HepG2 (cell line): Measurements from ENCODE around the gene UPK1A. TPM values are rescaled to one million over a fixed set of nuclear protein-coding genes. Genes with fewer than 3 reads are reported as not detected.

ENCODE experiments used
- CEBPZ ChIP-seq: IDR thresholded peaks from 2 replicates; pipeline ENCODE4 v1.6.1; 2012; ENCODE audit warnings: low read length, improper control_type of control experiment
- DZIP1 ChIP-seq: sonication (generic); formaldehyde crosslinking; IDR thresholded peaks from 2 replicates; pipeline ENCODE4 v1.5.0; 2020; ENCODE audit warnings: mild to moderate bottlenecking, missing genetic modification reagents
- ERF ChIP-seq: IDR thresholded peaks from 2 replicates; pipeline ENCODE4 v1.6.1; 2018; ENCODE audit warnings: missing biosample characterization, missing genetic modification reagents
- GPN1 ChIP-seq: sonication (generic); formaldehyde crosslinking; IDR thresholded peaks from 2 replicates; pipeline ENCODE4 v1.5.1; 2020; ENCODE audit warnings: missing genetic modification reagents, borderline replicate concordance
- HDAC2 ChIP-seq: sonication (generic); formaldehyde crosslinking; IDR thresholded peaks from 2 replicates; pipeline ENCODE4 v1.4.0; 2020; ENCODE audit warnings: missing genetic modification reagents
- HNRNPL ChIP-seq: fragments of 200-400 bp; formaldehyde crosslinking; IDR thresholded peaks from 2 replicates; pipeline ENCODE4 v1.6.1; 2017; ENCODE audit warnings: mild to moderate bottlenecking, low read depth, low read length
- KMT2B ChIP-seq: IDR thresholded peaks from 2 replicates; pipeline ENCODE4 v1.6.1; 2016; ENCODE audit warnings: missing genetic modification reagents, missing compliant biosample characterization
- MLLT10 ChIP-seq: sonication (generic); formaldehyde crosslinking; IDR thresholded peaks from 2 replicates; pipeline ENCODE4 v1.4.0; 2020; ENCODE audit warnings: missing genetic modification reagents
- NAIF1 ChIP-seq: sonication (generic); formaldehyde crosslinking; IDR thresholded peaks from 2 replicates; pipeline ENCODE4 v1.5.0; 2020; ENCODE audit warnings: mild to moderate bottlenecking, missing genetic modification reagents, borderline replicate concordance
- RBM22 ChIP-seq: fragments of 200-400 bp; formaldehyde crosslinking; optimal IDR thresholded peaks from 2 replicates; pipeline ENCODE3; 2017; ENCODE audit warnings: mild to moderate bottlenecking, low read length, moderate library complexity
- RFXANK ChIP-seq: IDR thresholded peaks from 2 replicates; pipeline ENCODE4 v1.6.1; 2016
- TARDBP ChIP-seq: sonication (generic); formaldehyde crosslinking; IDR thresholded peaks from 2 replicates; pipeline ENCODE4 v1.8.0; 2022; ENCODE audit warnings: mild to moderate bottlenecking, missing genetic modification reagents
- TFAP4 ChIP-seq: sonication (generic); IDR thresholded peaks from 2 replicates; pipeline ENCODE4 v1.6.1; 2016; ENCODE audit warnings: low read depth, borderline replicate concordance
- ZBTB3 ChIP-seq: sonication (generic); formaldehyde crosslinking; IDR thresholded peaks from 2 replicates; pipeline ENCODE4 v1.4.0; 2020; ENCODE audit warnings: low read depth, mild to moderate bottlenecking, moderate library complexity, missing genetic modification reagents, borderline replicate concordance
- ZBTB37 ChIP-seq: sonication (generic); formaldehyde crosslinking; IDR thresholded peaks from 2 replicates; pipeline ENCODE4 v1.4.0; 2020; ENCODE audit warnings: mild to moderate bottlenecking, missing genetic modification reagents
- ZBTB7A ChIP-seq: sonication (generic); formaldehyde crosslinking; IDR thresholded peaks from 2 replicates; pipeline ENCODE4 v1.8.0; 2022; ENCODE audit warnings: mild to moderate bottlenecking, missing genetic modification reagents
- ZFP91 ChIP-seq: sonication (generic); formaldehyde crosslinking; IDR thresholded peaks from 2 replicates; pipeline ENCODE4 v1.9.0; 2022; ENCODE audit warnings: missing genetic modification reagents, mild to moderate bottlenecking, borderline replicate concordance
- ZMYM3 ChIP-seq: sonication (generic); formaldehyde crosslinking; IDR thresholded peaks from 2 replicates; pipeline ENCODE4 v1.5.1; 2020; ENCODE audit warnings: mild to moderate bottlenecking, missing genetic modification reagents
- ZNF547 ChIP-seq: sonication (generic); formaldehyde crosslinking; IDR thresholded peaks from 2 replicates; pipeline ENCODE4 v1.5.1; 2020; ENCODE audit warnings: mild to moderate bottlenecking, missing genetic modification reagents
- polyA plus RNA-seq, 8 experiments: library from polyadenylated mRNA; depleted of rRNA in 3 of 8; stranded (reverse) in 7 of 8; unstranded in 1 of 8; fragments of >200 nt; fragmentation: Illumina TruSeq in 4 of 8; extraction: Trizol in 4 of 8; gene quantifications; 2 replicates each; pipeline versions ENCODE4 v1.2.1 to v1.2.3, GENCODE V29; 2011 to 2016; ENCODE audit warnings: low read depth in 4 of 8, missing spikeins in 1 of 8, mixed read lengths in 1 of 8; ENCODE audit not compliant: insufficient read depth in 1 of 8
- total RNA-seq, 5 experiments: library from RNA; depleted of rRNA; stranded (reverse); fragments of >200 nt; fragmentation: Illumina TruSeq; extraction: Trizol; gene quantifications; 2 replicates each; pipeline ENCODE4 v1.2.3, GENCODE V29; 2016; ENCODE audit warnings: low read depth in 1 of 5

Gene UPK1A
- total and polyA plus RNA-seq, 2 of the 13 experiments (the other 11 are each of a cell fraction or from before 2014, with no cell fraction given): 2.9 TPM; not detected in 1

- TF ChIP-seq CEBPZ: peak; percentile 80
- no peak for TF ChIP-seq HDAC2
- no peak for TF ChIP-seq MLLT10 (CRISPR knock-in tag)
- TF ChIP-seq ZFP91 (CRISPR knock-in tag): peak; percentile 84; the same call in 1 of the 2 replicates
- TF ChIP-seq DZIP1 (CRISPR knock-in tag): no peak
- no peak for TF ChIP-seq GPN1
- no peak for TF ChIP-seq ZBTB7A (CRISPR knock-in tag)
- no peak for TF ChIP-seq NAIF1 (CRISPR knock-in tag)
- TF ChIP-seq ZBTB3 (CRISPR knock-in tag): no peak
- TF ChIP-seq TFAP4: no peak
- TF ChIP-seq TARDBP (CRISPR knock-in tag): no peak
- 0 out of 2 replicates have a peak, but pooled peaks have one; percentile 8 for TF ChIP-seq KMT2B (CRISPR knock-in tag)
- 0 out of 2 replicates have a peak, but pooled peaks have one; percentile 44 for TF ChIP-seq RFXANK (CRISPR knock-in tag)
- TF ChIP-seq ZBTB37: no peak
- peak; percentile 33; the same call in 1 of the 2 replicates for TF ChIP-seq ZMYM3 (CRISPR knock-in tag)
- no peak for TF ChIP-seq ERF
- no peak for TF ChIP-seq RBM22
- TF ChIP-seq HNRNPL: 0 out of 2 replicates have a peak, but pooled peaks have one; percentile 26
- peak; percentile 88 for TF ChIP-seq ZNF547 (CRISPR knock-in tag)
Observed at GRCh38 chr19:35702223-35703012, 36.1 kb downstream of the UPK1A start (continued).
